ENCODE data around the gene PATJ.

GRCh38 chr1:62038594-62039284 is 296.5 kb downstream of the PATJ start:
- TF ChIP-seq OSR1 (CRISPR knock-in tag; IDR thresholded peaks at IDR 0.05): no peak
- no peak for TF ChIP-seq ZNF565 (CRISPR knock-in tag; conservative IDR thresholded peaks at IDR 0.05; ENCODE audit: low read depth)
- TF ChIP-seq PATZ1 (CRISPR knock-in tag; IDR thresholded peaks at IDR 0.05; ENCODE audit: borderline replicate concordance): no peak
- no peak for TF ChIP-seq CSDC2 (CRISPR knock-in tag; IDR thresholded peaks at IDR 0.05)
- TF ChIP-seq ZNF8 (CRISPR knock-in tag; IDR thresholded peaks at IDR 0.05): no peak
- no peak for TF ChIP-seq ZC3H10 (CRISPR knock-in tag; IDR thresholded peaks at IDR 0.05)
